Suprapubic skin (tissue), 4 donors: Measurements from ENCODE around the gene PIGH. TPM values are rescaled to one million over a fixed set of nuclear protein-coding genes. Genes with fewer than 3 reads are reported as not detected.
"Not testable (repeated sequence)": the region's sequence is repeated elsewhere in the genome, so short reads cannot be mapped to it uniquely, and the experiment has no call there.

Source experiments
- DNase-seq, 2 donors: peaks; one replicate each; pipeline ENCODE4 v3.0.0-alpha.2; 2019; ENCODE audit warnings: low spot score in 2 of 2
- H3K27ac ChIP-seq: fragments of 200-600 bp; sonication (generic); one replicate; pipeline ENCODE4 v1.5.1; 2019
- H3K27me3 ChIP-seq: fragments of 200-600 bp; sonication (generic); one replicate; pipeline ENCODE4 v1.5.1; 2019
- H3K36me3 ChIP-seq: fragments of 200-600 bp; sonication (generic); one replicate; pipeline ENCODE4 v1.5.1; 2019
- H3K4me1 ChIP-seq: fragments of 200-600 bp; sonication (generic); one replicate; pipeline ENCODE4 v1.5.1; 2019
- H3K4me3 ChIP-seq: fragments of 200-600 bp; sonication (generic); one replicate; pipeline ENCODE4 v1.5.1; 2019; ENCODE audit warnings: mild to moderate bottlenecking
- H3K9me3 ChIP-seq: fragments of 200-600 bp; sonication (generic); one replicate; pipeline ENCODE4 v1.5.1; 2019
- CTCF ChIP-seq, 2 donors: fragments of 200-600 bp in 1 of 2; fragments of 450-650 bp in 1 of 2; sonication (generic) in 1 of 2; IDR thresholded peaks; one replicate each; pipeline ENCODE4 v1.5.1; 2016 to 2019; ENCODE audit warnings: antibody characterized with exemption in 2 of 2, mild to moderate bottlenecking in 1 of 2, moderate library complexity in 1 of 2
- EP300 ChIP-seq: sonication (generic); formaldehyde crosslinking; IDR thresholded peaks from one replicate; pipeline ENCODE4 v1.6.1; 2017; ENCODE audit warnings: antibody characterized with exemption
- POLR2A ChIP-seq, 2 donors: fragments of 450-650 bp; IDR thresholded peaks; one replicate each; pipeline ENCODE4 v1.6.1; 2017; ENCODE audit warnings: antibody characterized with exemption in 2 of 2, mild to moderate bottlenecking in 2 of 2, moderate library complexity in 2 of 2
- POLR2AphosphoS5 ChIP-seq, 3 donors: sonication (generic); formaldehyde crosslinking; IDR thresholded peaks; one replicate each; pipeline ENCODE4 v1.6.1; 2017; ENCODE audit warnings: antibody characterized with exemption in 3 of 3
- WGBS: methylation state at CpG from one replicate; pipeline ENCODE4 v1.1.5; 2018; 5-methylcytosine and 5-hydroxymethylcytosine counted together
- total RNA-seq, 4 donors: library from RNA; depleted of rRNA; stranded (reverse); fragments of >200 nt; gene quantifications; one replicate each; pipeline ENCODE4 v1.1.0, GENCODE V29; 2016

Gene PIGH
- total RNA-seq, 4 donors from 2014 or later, result 29.6 to 50.5 (median 36.4) TPM

- Histone ChIP-seq H3K9me3 (no peaks in the 10 kb centered on the region), H3K27ac (no peak overlapping the region), H3K4me1 (peaks cover 3% of the 10 kb centered on the region), H3K4me3 (no peak overlapping the region), H3K27me3 (no peaks in the 10 kb centered on the region), H3K36me3 (no peaks in the 10 kb centered on the region)
- 88% methylated on average over 3 of the region's 3 CpGs for WGBS
- DNase-seq, result no peak
- TF ChIP-seq POLR2A (IDR thresholded peaks at IDR 0.05) (no peak), EP300 (no peak), CTCF (IDR thresholded peaks at IDR 0.05) (no peak), POLR2AphosphoS5 (IDR thresholded peaks at IDR 0.05) (no peak)
Observed at GRCh38 chr14:67551123-67551522, 48.9 kb downstream of the PIGH start.

- H3K36me3 ChIP-seq, result no peaks in the 10 kb centered on the region
- H3K4me3 ChIP-seq, result no peak overlapping the region
- 86% methylated on average over 4 of the region's 4 CpGs for WGBS
- H3K27me3 ChIP-seq, result no peaks in the 10 kb centered on the region
- TF ChIP-seq POLR2A (IDR thresholded peaks at IDR 0.05) (no peak), EP300 (no peak), POLR2AphosphoS5 (IDR thresholded peaks at IDR 0.05) (no peak), CTCF (IDR thresholded peaks at IDR 0.05) (no peak)
- no peaks in the 10 kb centered on the region for H3K9me3 ChIP-seq
- peaks cover 3% of the 10 kb centered on the region for H3K4me1 ChIP-seq
- no peak overlapping the region for H3K27ac ChIP-seq
- peak in 1 of 2 donors; percentile 24 for DNase-seq
Observed at GRCh38 chr14:67549734-67550133, 50.3 kb downstream of the PIGH start.

GRCh38 chr14:67547224-67547780, 52.8 kb downstream of the PIGH start:
- TF ChIP-seq POLR2AphosphoS5 (IDR thresholded peaks at IDR 0.05) (no peak), CTCF (IDR thresholded peaks at IDR 0.05) (no peak)
- H3K27ac ChIP-seq, result no peak overlapping the region
- peak in 1 of 2 donors; percentile 54 for DNase-seq
- no peaks in the 10 kb centered on the region for H3K9me3 ChIP-seq
- no peaks in the 10 kb centered on the region for H3K36me3 ChIP-seq
- WGBS, result 41% methylated on average over 5 of the region's 5 CpGs
- H3K27me3 ChIP-seq, result no peaks in the 10 kb centered on the region
- peaks cover 3% of the 10 kb centered on the region for H3K4me1 ChIP-seq
- no peak overlapping the region for H3K4me3 ChIP-seq

GRCh38 chr14:67544590-67544989, 55.5 kb downstream of the PIGH start:
- Histone ChIP-seq H3K27me3 (no peaks in the 10 kb centered on the region), H3K4me1 (peaks cover 3% of the 10 kb centered on the region), H3K9me3 (no peaks in the 10 kb centered on the region), H3K27ac (no peak overlapping the region), H3K4me3 (no peak overlapping the region), H3K36me3 (no peaks in the 10 kb centered on the region)
- TF ChIP-seq CTCF (IDR thresholded peaks at IDR 0.05) (no peak), POLR2AphosphoS5 (IDR thresholded peaks at IDR 0.05) (no peak), EP300 (no peak), POLR2A (IDR thresholded peaks at IDR 0.05) (no peak)
- DNase-seq, result no peak
- WGBS, result 97% methylated on average over 1 of the region's 1 CpG

- H3K27ac ChIP-seq, H3K4me3 ChIP-seq, H3K27me3 ChIP-seq, H3K9me3 ChIP-seq, H3K36me3 ChIP-seq: not testable (repeated sequence)
- 92% methylated on average over 13 of the region's 13 CpGs for WGBS
- peak in 1 of 2 donors; percentile 10 for DNase-seq
- H3K4me1 ChIP-seq, result peaks cover 15% of the 10 kb centered on the region
Observed at GRCh38 chr14:67542620-67543019, 57.4 kb downstream of the PIGH start.
